ENCODE measurements around the gene TMEM269.

Gene TMEM269

DNA sequence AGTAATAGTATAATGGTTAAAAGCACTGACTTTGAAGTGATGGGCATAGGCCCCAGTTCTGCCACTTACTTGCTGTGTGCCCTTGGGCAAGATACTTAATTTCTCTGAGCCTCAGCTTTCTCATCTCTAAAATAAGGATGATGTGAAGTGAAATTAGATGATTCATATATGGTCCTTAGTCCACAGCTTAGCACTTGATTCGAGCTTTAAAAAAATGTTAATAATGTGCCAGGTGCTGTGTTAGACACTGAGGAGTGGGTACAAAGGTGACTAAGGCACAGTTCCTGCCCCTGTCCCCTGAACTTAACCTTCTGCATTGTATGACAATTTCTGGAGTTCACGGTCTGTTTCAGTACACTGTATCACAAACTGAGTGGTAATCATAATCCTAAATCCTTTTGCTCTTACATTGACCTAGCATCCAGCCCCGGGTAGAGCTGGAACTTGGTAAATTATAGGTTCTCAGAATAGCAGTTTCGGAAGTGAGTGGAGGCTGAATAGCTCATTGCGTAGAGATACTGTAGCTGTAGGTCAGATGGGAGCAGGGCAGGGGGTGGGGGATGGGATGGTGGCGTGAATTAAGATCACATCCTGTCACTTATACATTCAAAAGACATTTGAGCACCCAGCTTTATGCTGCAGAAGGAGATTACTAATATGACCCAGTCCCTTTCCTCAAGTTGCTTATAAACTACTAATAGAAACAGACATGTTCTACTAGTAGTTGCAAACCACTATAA lies 63.1 kb downstream of the TMEM269 start:
- H3K4me3 ChIP-seq (ENCODE audit: low read length in 2 of 2) = peak overlapping the region in 1 of 2 donors; percentile 85
- no peak overlapping the region for H3K9ac ChIP-seq (ENCODE audit: low read depth, low read length, poor library complexity)

DNA sequence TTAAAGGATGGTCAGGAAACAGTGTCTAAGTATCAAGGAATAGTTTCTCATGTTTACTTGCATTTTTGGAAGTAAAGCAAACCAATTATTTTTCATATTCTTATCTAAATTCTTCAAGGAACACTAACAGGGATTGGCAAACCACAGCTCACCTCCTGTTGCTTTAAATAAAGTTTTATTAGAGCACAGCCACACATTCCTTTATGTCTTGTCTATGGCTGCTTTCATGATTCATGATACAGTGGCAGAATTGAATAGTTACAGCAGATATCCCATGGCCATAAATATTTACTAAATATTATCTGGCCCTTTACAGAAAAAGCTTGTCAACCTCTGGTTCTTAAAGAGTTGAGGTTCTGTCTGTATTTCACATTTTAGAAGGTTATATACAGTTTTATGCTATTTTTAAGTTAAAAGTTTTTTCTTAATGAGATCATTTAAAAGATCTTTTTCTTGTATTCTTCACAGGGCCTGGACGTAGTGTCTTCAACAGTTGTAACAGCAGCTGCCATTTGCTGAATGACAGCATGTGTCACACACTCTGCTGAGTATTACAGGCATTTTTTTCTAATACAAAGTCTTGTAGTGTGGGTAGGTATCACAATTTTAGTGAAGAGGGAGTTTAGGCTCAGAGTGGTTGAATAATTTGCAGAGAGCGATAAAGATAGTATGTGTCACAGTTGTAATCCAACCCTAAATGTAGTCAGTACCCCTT lies 64.2 kb downstream of the TMEM269 start:
- no peak overlapping the region for H3K9ac ChIP-seq (ENCODE audit: low read depth, low read length, poor library complexity)
- no peak overlapping the region for H2AK5ac ChIP-seq (ENCODE audit: low read depth, low read length)
- H3K23ac ChIP-seq (ENCODE audit: low read depth, low read length, poor library complexity) = no peak overlapping the region
- H3K4ac ChIP-seq (ENCODE audit: low read length) = no peak overlapping the region
- H4K91ac ChIP-seq (ENCODE audit: low read depth, low read length, poor library complexity) = no peak overlapping the region
- H2BK15ac ChIP-seq (ENCODE audit: low read length) = no peak overlapping the region
- no peak overlapping the region for H2BK12ac ChIP-seq (ENCODE audit: low read length)
- H3K4me3 ChIP-seq (ENCODE audit: low read length in 2 of 2) = no peak overlapping the region
- H3K27me3 ChIP-seq (ENCODE audit: control insufficient read depth in 3 of 3, insufficient read depth in 3 of 3, low read depth in 1 of 3, low read length in 3 of 3) = no peaks in the 10 kb centered on the region
- no peak overlapping the region for H2AFZ ChIP-seq (ENCODE audit: low read length)
- H3K27ac ChIP-seq (replicated peaks; ENCODE audit: low read length) = no peak overlapping the region
- H3K14ac ChIP-seq (ENCODE audit: low read length) = no peak overlapping the region
- no peak overlapping the region for H2BK120ac ChIP-seq (ENCODE audit: low read depth, low read length)
- no peak overlapping the region for H3K18ac ChIP-seq (ENCODE audit: low read length)
- H3K79me1 ChIP-seq (ENCODE audit: low read depth, low read length) = peaks cover 6% of the 10 kb centered on the region
- peaks cover 27 to 59% of the 10 kb centered on the region in 2 donors for H3K36me3 ChIP-seq (replicated peaks in 1 of 2; ENCODE audit: control insufficient read depth in 2 of 2, insufficient read depth in 2 of 2, low read length in 2 of 2)
- no peak overlapping the region for H4K8ac ChIP-seq (ENCODE audit: low read depth, low read length)
- WGBS, 2 donors (ENCODE audit: extremely low coverage in 2 of 2, insufficient read length in 2 of 2, insufficient replicate concordance in 1 of 2) = no CpG with 5 or more reads among the region's 2 CpGs
- no peak for DNase-seq (ENCODE audit: low spot score)
- H2BK5ac ChIP-seq (ENCODE audit: low read length) = no peak overlapping the region
- H3K9me3 ChIP-seq (replicated peaks in 1 of 2; ENCODE audit: control insufficient read depth in 2 of 2, insufficient read depth in 1 of 2, low read depth in 1 of 2, low read length in 2 of 2) = peaks cover 24 to 27% of the 10 kb centered on the region in 2 donors
- H3K4me1 ChIP-seq (ENCODE audit: control insufficient read depth in 2 of 2, insufficient read depth in 1 of 2, low read depth in 1 of 2, low read length in 2 of 2) = peaks cover 10% of the 10 kb centered on the region in 2 donors
- H3K4me2 ChIP-seq (ENCODE audit: insufficient read depth, low read length, poor library complexity, severe bottlenecking) = no peak overlapping the region

More for the DNA sequence above, 63.1 kb downstream of the TMEM269 start:
- Histone ChIP-seq H2BK5ac (ENCODE audit: low read length) (no peak overlapping the region), H2AFZ (ENCODE audit: low read length) (no peak overlapping the region), H2AK5ac (ENCODE audit: low read depth, low read length) (no peak overlapping the region), H3K4me2 (ENCODE audit: insufficient read depth, low read length, poor library complexity, severe bottlenecking) (peak overlapping the region; percentile 70), H3K27me3 (ENCODE audit: control insufficient read depth in 3 of 3, insufficient read depth in 3 of 3, low read depth in 1 of 3, low read length in 3 of 3) (no peaks in the 10 kb centered on the region), H2BK15ac (ENCODE audit: low read length) (no peak overlapping the region), H3K18ac (ENCODE audit: low read length) (no peak overlapping the region), H2BK12ac (ENCODE audit: low read length) (no peak overlapping the region), H3K4me1 (ENCODE audit: control insufficient read depth in 2 of 2, insufficient read depth in 1 of 2, low read depth in 1 of 2, low read length in 2 of 2) (peaks cover 10% of the 10 kb centered on the region in 2 donors), H3K4ac (ENCODE audit: low read length) (no peak overlapping the region), H3K27ac (replicated peaks; ENCODE audit: low read length) (no peak overlapping the region), H3K36me3 (replicated peaks in 1 of 2; ENCODE audit: control insufficient read depth in 2 of 2, insufficient read depth in 2 of 2, low read length in 2 of 2) (peaks cover 27 to 48% of the 10 kb centered on the region in 2 donors), H3K9me3 (replicated peaks in 1 of 2; ENCODE audit: control insufficient read depth in 2 of 2, insufficient read depth in 1 of 2, low read depth in 1 of 2, low read length in 2 of 2) (peaks cover 24 to 27% of the 10 kb centered on the region in 2 donors), H4K8ac (ENCODE audit: low read depth, low read length) (no peak overlapping the region), H4K91ac (ENCODE audit: low read depth, low read length, poor library complexity) (no peak overlapping the region), H3K14ac (ENCODE audit: low read length) (no peak overlapping the region), H3K23ac (ENCODE audit: low read depth, low read length, poor library complexity) (no peak overlapping the region), H3K79me1 (ENCODE audit: low read depth, low read length) (peaks cover 6% of the 10 kb centered on the region), H2BK120ac (ENCODE audit: low read depth, low read length) (no peak overlapping the region)
- no peak for DNase-seq (ENCODE audit: low spot score)
- no CpG with 5 or more reads among the region's 6 CpGs for WGBS, 2 donors (ENCODE audit: extremely low coverage in 2 of 2, insufficient read length in 2 of 2, insufficient replicate concordance in 1 of 2)

DNA sequence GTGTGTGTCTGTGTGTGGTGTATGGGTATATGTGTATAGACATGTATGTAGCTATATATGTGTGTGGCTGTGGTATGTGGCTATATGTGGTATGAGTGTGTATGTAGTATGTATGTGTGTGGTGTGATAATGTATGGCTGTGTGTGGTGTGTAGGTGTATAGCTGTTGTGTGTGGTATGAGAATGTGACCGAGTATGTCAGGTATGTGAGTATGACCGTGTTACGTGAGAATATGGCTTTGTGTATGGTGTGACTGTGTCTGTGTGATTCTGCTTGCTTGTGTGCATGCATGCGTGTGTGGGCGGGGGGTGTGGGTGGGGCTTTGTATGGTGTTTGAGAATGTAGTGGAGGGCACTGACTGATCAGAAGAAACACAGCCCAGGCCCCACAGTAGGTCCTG lies 65.2 kb downstream of the TMEM269 start:
- Histone ChIP-seq H3K9ac (ENCODE audit: low read depth, low read length, poor library complexity) (no peak overlapping the region), H3K27ac (replicated peaks; ENCODE audit: low read length) (no peak overlapping the region), H3K9me3 (replicated peaks in 1 of 2; ENCODE audit: control insufficient read depth in 2 of 2, insufficient read depth in 1 of 2, low read depth in 1 of 2, low read length in 2 of 2) (peaks cover 24 to 29% of the 10 kb centered on the region in 2 donors), H3K14ac (ENCODE audit: low read length) (no peak overlapping the region), H2BK15ac (ENCODE audit: low read length) (no peak overlapping the region), H3K4me1 (ENCODE audit: control insufficient read depth in 2 of 2, insufficient read depth in 1 of 2, low read depth in 1 of 2, low read length in 2 of 2) (peaks cover 10% of the 10 kb centered on the region in 2 donors), H4K91ac (ENCODE audit: low read depth, low read length, poor library complexity) (no peak overlapping the region), H3K4me2 (ENCODE audit: insufficient read depth, low read length, poor library complexity, severe bottlenecking) (no peak overlapping the region), H3K36me3 (replicated peaks in 1 of 2; ENCODE audit: control insufficient read depth in 2 of 2, insufficient read depth in 2 of 2, low read length in 2 of 2) (peaks cover 27 to 60% of the 10 kb centered on the region in 2 donors), H2BK5ac (ENCODE audit: low read length) (no peak overlapping the region), H3K23ac (ENCODE audit: low read depth, low read length, poor library complexity) (no peak overlapping the region), H3K27me3 (ENCODE audit: control insufficient read depth in 3 of 3, insufficient read depth in 3 of 3, low read depth in 1 of 3, low read length in 3 of 3) (no peaks in the 10 kb centered on the region), H2AK5ac (ENCODE audit: low read depth, low read length) (no peak overlapping the region), H3K79me1 (ENCODE audit: low read depth, low read length) (peaks cover 6% of the 10 kb centered on the region), H2AFZ (ENCODE audit: low read length) (no peak overlapping the region), H2BK120ac (ENCODE audit: low read depth, low read length) (no peak overlapping the region), H3K18ac (ENCODE audit: low read length) (no peak overlapping the region), H3K4me3 (ENCODE audit: low read length in 2 of 2) (peak overlapping the region in 1 of 2 donors; percentile 7), H2BK12ac (ENCODE audit: low read length) (no peak overlapping the region), H3K4ac (ENCODE audit: low read length) (no peak overlapping the region), H4K8ac (ENCODE audit: low read depth, low read length) (no peak overlapping the region)
- DNase-seq (ENCODE audit: low spot score) = no peak
- no CpG with 5 or more reads among the region's 5 CpGs for WGBS, 2 donors (ENCODE audit: extremely low coverage in 2 of 2, insufficient read length in 2 of 2, insufficient replicate concordance in 1 of 2)
